GM12878 (cell line): ENCODE data around the gene DNAAF5. TPM values are rescaled to one million over a fixed set of nuclear protein-coding genes. Genes with fewer than 3 reads are reported as not detected.

ENCODE experiments used
- ATAC-seq: fragments of 200-7000 bp; cut with Tn5 transposase; 3 replicates; pipeline ENCODE4 v1.9.1; 2020; ENCODE audit warnings: mild to moderate bottlenecking, moderate library complexity
- BruUV-seq: library from RNA; stranded (reverse); fragments of 400-500 nt; replicated peaks from 2 replicates; lab custom pipeline; 2021; lab: Mats Ljungman, UMichigan
- CTCF ChIA-PET: fragments of 300-600 bp; sonication (Branson Sonifier 250); formaldehyde crosslinking; extraction: SDS; loops from one replicate; lab custom pipeline; 2021; ENCODE audit warnings: inconsistent platforms; lab: Yijun Ruan, JAX
- POLR2A ChIA-PET: fragments of 350-600 bp; formaldehyde crosslinking; extraction: SDS; loops from one replicate; lab custom pipeline; 2021; ENCODE audit warnings: inconsistent platforms; lab: Charles Lee
- RAD21 ChIA-PET: fragments of 300-600 bp; sonication (Branson Sonifier 250); formaldehyde crosslinking; loops from one replicate; lab custom pipeline; 2023; ENCODE audit warnings: antibody characterized with exemption; ENCODE audit not compliant: unreplicated experiment; lab: Charles Lee
- SMC1A ChIA-PET: fragments of 300-600 bp; sonication (Branson Sonifier 250); formaldehyde crosslinking; loops from one replicate; lab custom pipeline; 2023; ENCODE audit not compliant: unreplicated experiment, uncharacterized antibody; lab: Charles Lee
- DNase-seq: peaks from one replicate; pipeline ENCODE4 v3.0.0-alpha.2; 2011; ENCODE audit warnings: low read depth, low spot score
- FAIRE-seq: peaks from 3 replicates; lab custom pipeline; 2011; peaks lifted over from hg19 to GRCh38; lab: Jason Lieb, UNC
- H2AFZ ChIP-seq: 2 replicates; pipeline ENCODE4 v1.6.0; 2011; ENCODE audit warnings: low read depth, low read length, control low read depth; ENCODE audit not compliant: control insufficient read depth
- H3K27ac ChIP-seq: 2 replicates; pipeline ENCODE4 v1.5.1; 2011; ENCODE audit warnings: control low read depth; ENCODE audit not compliant: control insufficient read depth, insufficient read depth
- H3K27me3 ChIP-seq, 2 experiments: replicated peaks in 1 of 2; 2 replicates each; pipeline versions ENCODE4 v1.6.0 to v1.6.1; 2011; ENCODE audit warnings: low read length in 1 of 2; ENCODE audit not compliant: control insufficient read depth in 2 of 2, insufficient read depth in 2 of 2
- H3K36me3 ChIP-seq, 2 experiments: 2 replicates each; pipeline ENCODE4 v1.5.1; 2011; ENCODE audit warnings: low read length in 1 of 2; ENCODE audit not compliant: control insufficient read depth in 2 of 2, insufficient read depth in 2 of 2
- H3K4me1 ChIP-seq: 2 replicates; pipeline ENCODE4 v1.6.1; 2011; ENCODE audit warnings: mild to moderate bottlenecking, low read length, moderate library complexity, mixed read lengths; ENCODE audit not compliant: control insufficient read depth, insufficient read depth
- H3K4me2 ChIP-seq: 2 replicates; pipeline ENCODE4 v1.6.0; 2011; ENCODE audit warnings: control low read depth; ENCODE audit not compliant: control insufficient read depth, insufficient read depth
- H3K4me3 ChIP-seq: fragments of 200-600 bp; sonication (generic); 2 replicates; pipeline ENCODE4 v1.5.1; 2016
- H3K79me2 ChIP-seq: 2 replicates; pipeline ENCODE4 v1.6.0; 2011; ENCODE audit warnings: low read length; ENCODE audit not compliant: control insufficient read depth, insufficient read depth
- H3K9ac ChIP-seq: 2 replicates; pipeline ENCODE4 v1.8.0; 2011; ENCODE audit warnings: low read length, control low read depth, mixed read lengths; ENCODE audit not compliant: control insufficient read depth, insufficient read depth
- H3K9me3 ChIP-seq: replicated peaks from 3 replicates; pipeline ENCODE4 v1.5.1; 2011; ENCODE audit warnings: mild to moderate bottlenecking, low read length; ENCODE audit not compliant: control insufficient read depth, insufficient read depth
- H4K20me1 ChIP-seq: 2 replicates; pipeline ENCODE4 v1.6.0; 2011; ENCODE audit not compliant: control insufficient read depth, insufficient read depth
- ATF2 ChIP-seq: IDR thresholded peaks from 2 replicates; pipeline ENCODE4 v1.6.1; 2012; ENCODE audit warnings: low read length, inconsistent platforms
- CTCF ChIP-seq, 3 experiments: IDR thresholded peaks in 2 of 3; conservative IDR thresholded peaks in 1 of 3; 2 replicates each; pipeline ENCODE4 v1.5.1; 2011; ENCODE audit warnings: low read depth in 3 of 3, low read length in 3 of 3, mild to moderate bottlenecking in 3 of 3, control low read depth in 2 of 3, moderate library complexity in 2 of 3, inconsistent platforms in 1 of 3, mixed read lengths in 1 of 3; ENCODE audit not compliant: control insufficient read depth in 2 of 3, insufficient read depth in 1 of 3; ENCODE audit errors: extremely low read depth in 1 of 3
- HCFC1 ChIP-seq: fragments of 150-350 bp; IDR thresholded peaks from 2 replicates; pipeline ENCODE4 v1.6.1; 2014; ENCODE audit warnings: low read length
- HDAC6 ChIP-seq: fragments of 200-600 bp; sonication (generic); IDR thresholded peaks from one replicate; pipeline ENCODE4 v1.8.0; 2017; ENCODE audit warnings: antibody characterized with exemption; ENCODE audit not compliant: unreplicated experiment
- RB1 ChIP-seq: fragments of 450-650 bp; formaldehyde crosslinking; IDR thresholded peaks from 2 replicates; pipeline ENCODE4 v1.6.1; 2017; ENCODE audit warnings: mild to moderate bottlenecking, borderline replicate concordance
- SMARCA5 ChIP-seq: fragments of 450-650 bp; IDR thresholded peaks from 2 replicates; pipeline ENCODE4 v1.6.1; 2017; ENCODE audit warnings: mild to moderate bottlenecking
- ZBTB33 ChIP-seq: fragments of 450-650 bp; IDR thresholded peaks from 2 replicates; pipeline ENCODE4 v1.6.1; 2017; ENCODE audit warnings: mild to moderate bottlenecking
- ZNF622 ChIP-seq: fragments of 450-650 bp; IDR thresholded peaks from 2 replicates; pipeline ENCODE4 v1.6.1; 2017; ENCODE audit warnings: mild to moderate bottlenecking, inconsistent platforms
- WGBS: methylation state at CpG from one replicate; pipeline ENCODE4 v1.1.6; 2016; ENCODE audit warnings: low lambda C conversion rate; ENCODE audit not compliant: insufficient replicate concordance, insufficient coverage; ENCODE audit errors: missing lambda C conversion rate; 5-methylcytosine and 5-hydroxymethylcytosine counted together
- in situ Hi-C: fragments of 300-500 bp; cut with MboI; formaldehyde crosslinking; loops from 9 replicates; pipeline ENCODE4 v1.14.3; 2018; ENCODE audit warnings: mixed read lengths
- intact Hi-C: fragments of 100-400 bp; cut with micrococcal nuclease; formaldehyde crosslinking; loops from one replicate; pipeline ENCODE4 v1.14.2; 2022; ENCODE audit not compliant: unreplicated experiment
- polyA plus RNA-seq, 11 experiments: library from polyadenylated mRNA; depleted of rRNA in 4 of 11; unstranded in 6 of 11; stranded (reverse) in 5 of 11; fragments of >200 nt; fragmentation: Nextera tagmentation in 4 of 11; fragmentation: Illumina TruSeq in 1 of 11; extraction: Ambion mirVana in 4 of 11; extraction: Trizol in 1 of 11; gene quantifications; 1 replicate in 1 of 11; 2 replicates in 10 of 11; pipeline versions ENCODE4 v1.2.1 to v1.2.3, GENCODE V29; 2011 to 2016; ENCODE audit warnings: inconsistent platforms in 2 of 11, missing spikeins in 2 of 11, low read depth in 1 of 11
- total RNA-seq, 4 experiments: library from RNA; depleted of rRNA in 3 of 4; stranded (reverse); fragments of >200 nt in 3 of 4; fragmentation: Illumina TruSeq in 1 of 4; extraction: Trizol in 1 of 4; gene quantifications; 2 replicates each; pipeline versions ENCODE4 v1.2.1 to v1.2.3, GENCODE V29; 2013 to 2021
- TF ChIP-seq, protein P1 (sequence below): IDR thresholded peaks from 2 replicates; pipeline ENCODE4 v1.6.1; 2011; ENCODE audit warnings: borderline replicate concordance, low read depth, mild to moderate bottlenecking, moderate library complexity, low read length; ENCODE audit not compliant: insufficient read depth, poor library complexity, severe bottlenecking
- TF ChIP-seq, protein P2 (sequence below): fragments of 150-350 bp; IDR thresholded peaks from 2 replicates; pipeline ENCODE4 v1.6.1; 2014; ENCODE audit warnings: mild to moderate bottlenecking, low read depth, low read length
- TF ChIP-seq, protein P3 (sequence below): IDR thresholded peaks from 2 replicates; pipeline ENCODE4 v1.6.1; 2011; ENCODE audit warnings: mild to moderate bottlenecking, low read depth, low read length, moderate library complexity; ENCODE audit not compliant: insufficient replicate concordance
- TF ChIP-seq, protein P4 (sequence below): fragments of 450-650 bp; IDR thresholded peaks from 2 replicates; pipeline ENCODE4 v1.6.1; 2017; ENCODE audit warnings: mild to moderate bottlenecking, low read depth, inconsistent platforms; ENCODE audit not compliant: poor library complexity, severe bottlenecking

The DNAAF5 gene
- total and polyA plus RNA-seq, 10 of the 15 experiments (the other 5 are each of a cell fraction or from before 2014, with no cell fraction given), result 1.8 to 38.3 (median 9.2) TPM

DNA sequence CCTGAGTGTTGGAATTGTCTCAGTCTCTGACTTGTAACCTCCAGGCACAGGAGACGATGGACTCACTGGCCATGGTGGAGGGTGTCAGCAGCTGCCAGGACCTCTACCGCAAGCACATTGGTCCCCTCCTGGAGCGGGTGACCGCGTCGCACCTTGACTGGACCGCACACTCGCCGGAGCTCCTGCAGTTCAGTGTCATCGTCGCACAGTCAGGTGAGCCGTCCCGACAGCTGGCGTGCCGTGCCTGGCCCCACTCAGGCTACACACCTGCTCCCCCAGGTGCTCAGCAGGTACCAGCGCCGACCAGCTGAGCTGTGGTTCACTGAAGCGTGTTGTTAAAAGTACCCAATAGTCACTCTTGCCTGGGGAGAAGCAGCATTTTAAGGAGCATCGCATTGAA lies 37.3 kb downstream of the DNAAF5 start:
- Histone ChIP-seq H3K4me1 (no peaks in the 10 kb centered on the region), H3K4me3 (no peak overlapping the region), H4K20me1 (no peaks in the 10 kb centered on the region), H2AFZ (no peak overlapping the region), H3K79me2 (no peaks in the 10 kb centered on the region), H3K9me3 (no peaks in the 10 kb centered on the region), H3K27me3 (no peaks in the 10 kb centered on the region), H3K4me2 (no peak overlapping the region), H3K36me3 (peaks cover 9 to 23% of the 10 kb centered on the region in 2 experiments; a peak in 3 of 4 replicates), H3K27ac (no peak overlapping the region), H3K9ac (no peak overlapping the region)
- FAIRE-seq (no peak), DNase-seq (no peak), ATAC-seq (no peak)
- ChIA-PET POLR2A (no interaction called here), RAD21 (no interaction called here), CTCF (no interaction called here), SMC1A (no interaction called here)
- no TSS peak for BruUV-seq
- intact Hi-C loops, result no loop called here
- in situ Hi-C loops, result no loop called here
- over 99% methylated on average over 19 of the region's 19 CpGs for WGBS
- no peak for TF ChIP-seq ATF2
- TF ChIP-seq ZNF622, result no peak
- no peak for TF ChIP-seq HDAC6
- TF ChIP-seq, protein P1, sequence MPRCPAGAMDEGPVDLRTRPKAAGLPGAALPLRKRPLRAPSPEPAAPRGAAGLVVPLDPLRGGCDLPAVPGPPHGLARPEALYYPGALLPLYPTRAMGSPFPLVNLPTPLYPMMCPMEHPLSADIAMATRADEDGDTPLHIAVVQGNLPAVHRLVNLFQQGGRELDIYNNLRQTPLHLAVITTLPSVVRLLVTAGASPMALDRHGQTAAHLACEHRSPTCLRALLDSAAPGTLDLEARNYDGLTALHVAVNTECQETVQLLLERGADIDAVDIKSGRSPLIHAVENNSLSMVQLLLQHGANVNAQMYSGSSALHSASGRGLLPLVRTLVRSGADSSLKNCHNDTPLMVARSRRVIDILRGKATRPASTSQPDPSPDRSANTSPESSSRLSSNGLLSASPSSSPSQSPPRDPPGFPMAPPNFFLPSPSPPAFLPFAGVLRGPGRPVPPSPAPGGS, result peak; percentile 72
- no peak for TF ChIP-seq SMARCA5
- no peak for TF ChIP-seq RB1
- no peak for TF ChIP-seq HCFC1
- TF ChIP-seq, protein P2, sequence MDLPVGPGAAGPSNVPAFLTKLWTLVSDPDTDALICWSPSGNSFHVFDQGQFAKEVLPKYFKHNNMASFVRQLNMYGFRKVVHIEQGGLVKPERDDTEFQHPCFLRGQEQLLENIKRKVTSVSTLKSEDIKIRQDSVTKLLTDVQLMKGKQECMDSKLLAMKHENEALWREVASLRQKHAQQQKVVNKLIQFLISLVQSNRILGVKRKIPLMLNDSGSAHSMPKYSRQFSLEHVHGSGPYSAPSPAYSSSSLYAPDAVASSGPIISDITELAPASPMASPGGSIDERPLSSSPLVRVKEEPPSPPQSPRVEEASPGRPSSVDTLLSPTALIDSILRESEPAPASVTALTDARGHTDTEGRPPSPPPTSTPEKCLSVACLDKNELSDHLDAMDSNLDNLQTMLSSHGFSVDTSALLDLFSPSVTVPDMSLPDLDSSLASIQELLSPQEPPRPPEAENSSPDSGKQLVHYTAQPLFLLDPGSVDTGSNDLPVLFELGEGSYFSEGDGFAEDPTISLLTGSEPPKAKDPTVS, result no peak
- no peak for TF ChIP-seq ZBTB33
- TF ChIP-seq, protein P3, sequence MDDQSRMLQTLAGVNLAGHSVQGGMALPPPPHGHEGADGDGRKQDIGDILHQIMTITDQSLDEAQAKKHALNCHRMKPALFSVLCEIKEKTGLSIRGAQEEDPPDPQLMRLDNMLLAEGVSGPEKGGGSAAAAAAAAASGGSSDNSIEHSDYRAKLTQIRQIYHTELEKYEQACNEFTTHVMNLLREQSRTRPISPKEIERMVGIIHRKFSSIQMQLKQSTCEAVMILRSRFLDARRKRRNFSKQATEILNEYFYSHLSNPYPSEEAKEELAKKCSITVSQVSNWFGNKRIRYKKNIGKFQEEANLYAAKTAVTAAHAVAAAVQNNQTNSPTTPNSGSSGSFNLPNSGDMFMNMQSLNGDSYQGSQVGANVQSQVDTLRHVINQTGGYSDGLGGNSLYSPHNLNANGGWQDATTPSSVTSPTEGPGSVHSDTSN, result peak; percentile 15
- TF ChIP-seq, protein P4, sequence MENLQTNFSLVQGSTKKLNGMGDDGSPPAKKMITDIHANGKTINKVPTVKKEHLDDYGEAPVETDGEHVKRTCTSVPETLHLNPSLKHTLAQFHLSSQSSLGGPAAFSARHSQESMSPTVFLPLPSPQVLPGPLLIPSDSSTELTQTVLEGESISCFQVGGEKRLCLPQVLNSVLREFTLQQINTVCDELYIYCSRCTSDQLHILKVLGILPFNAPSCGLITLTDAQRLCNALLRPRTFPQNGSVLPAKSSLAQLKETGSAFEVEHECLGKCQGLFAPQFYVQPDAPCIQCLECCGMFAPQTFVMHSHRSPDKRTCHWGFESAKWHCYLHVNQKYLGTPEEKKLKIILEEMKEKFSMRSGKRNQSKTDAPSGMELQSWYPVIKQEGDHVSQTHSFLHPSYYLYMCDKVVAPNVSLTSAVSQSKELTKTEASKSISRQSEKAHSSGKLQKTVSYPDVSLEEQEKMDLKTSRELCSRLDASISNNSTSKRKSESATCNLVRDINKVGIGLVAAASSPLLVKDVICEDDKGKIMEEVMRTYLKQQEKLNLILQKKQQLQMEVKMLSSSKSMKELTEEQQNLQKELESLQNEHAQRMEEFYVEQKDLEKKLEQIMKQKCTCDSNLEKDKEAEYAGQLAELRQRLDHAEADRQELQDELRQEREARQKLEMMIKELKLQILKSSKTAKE, result no peak
- no peak for TF ChIP-seq CTCF (IDR thresholded peaks at IDR 0.05 in 2 of 3, conservative IDR thresholded peaks at IDR 0.05 in 1 of 3; ENCODE audit: control insufficient read depth in 2 of 3, extremely low read depth in 1 of 3, insufficient read depth in 1 of 3, low read depth in 3 of 3, low read length in 3 of 3)
